Dedifferentiated amniotic fluid mesenchymal stem cell (primary cell): ENCODE results near the gene ABCG1.

ENCODE experiments used
- DNase-seq: peaks from one replicate; pipeline ENCODE4 v3.0.0-alpha.2; 2016; ENCODE audit errors: extremely low spot score

ABCG1 gene

DNA sequence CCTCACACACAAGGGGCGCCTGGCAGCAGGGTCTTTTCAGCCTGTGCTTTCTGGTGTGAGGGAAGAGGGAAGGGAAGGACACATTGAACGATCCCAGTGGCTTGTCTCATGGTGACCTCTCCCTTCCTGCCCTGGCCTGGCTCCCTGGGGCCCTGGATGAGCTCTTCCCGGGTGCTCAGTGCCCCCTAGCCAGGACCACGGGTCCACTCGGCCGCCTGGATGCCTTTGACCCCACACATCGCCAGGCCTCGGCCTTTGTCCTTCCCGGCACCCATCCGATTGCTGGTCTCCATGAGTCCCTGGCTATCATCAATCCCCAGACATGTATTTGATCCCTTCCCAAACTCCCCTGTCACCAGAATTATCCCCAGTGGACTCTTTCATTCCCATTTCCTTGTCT is 102.3 kb downstream of the ABCG1 start:
- DNase-seq, result no peak

DNA sequence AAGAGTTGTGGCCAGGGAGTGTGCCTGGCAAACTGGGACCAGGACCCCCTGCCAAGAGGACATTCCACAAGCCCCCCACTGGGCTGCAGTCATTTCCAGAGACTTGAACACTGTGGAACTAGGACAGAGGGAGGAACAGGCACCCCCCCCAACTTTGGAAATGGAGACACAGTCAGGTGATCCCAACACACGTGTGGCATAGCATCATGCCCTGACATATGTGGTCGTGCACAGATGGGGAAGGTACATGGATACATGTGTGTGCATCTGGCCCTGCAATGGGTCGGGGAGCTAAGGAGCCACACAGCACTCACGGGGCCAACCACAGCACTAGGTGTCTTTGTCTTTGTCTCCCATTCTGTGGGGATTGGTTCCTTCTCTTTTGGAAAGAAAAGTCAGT is 102.9 kb downstream of the ABCG1 start:
- no peak for DNase-seq

GRCh38 chr21:42324896-42325295 is 106.0 kb downstream of the ABCG1 start:
- DNase-seq, result no peak

DNA sequence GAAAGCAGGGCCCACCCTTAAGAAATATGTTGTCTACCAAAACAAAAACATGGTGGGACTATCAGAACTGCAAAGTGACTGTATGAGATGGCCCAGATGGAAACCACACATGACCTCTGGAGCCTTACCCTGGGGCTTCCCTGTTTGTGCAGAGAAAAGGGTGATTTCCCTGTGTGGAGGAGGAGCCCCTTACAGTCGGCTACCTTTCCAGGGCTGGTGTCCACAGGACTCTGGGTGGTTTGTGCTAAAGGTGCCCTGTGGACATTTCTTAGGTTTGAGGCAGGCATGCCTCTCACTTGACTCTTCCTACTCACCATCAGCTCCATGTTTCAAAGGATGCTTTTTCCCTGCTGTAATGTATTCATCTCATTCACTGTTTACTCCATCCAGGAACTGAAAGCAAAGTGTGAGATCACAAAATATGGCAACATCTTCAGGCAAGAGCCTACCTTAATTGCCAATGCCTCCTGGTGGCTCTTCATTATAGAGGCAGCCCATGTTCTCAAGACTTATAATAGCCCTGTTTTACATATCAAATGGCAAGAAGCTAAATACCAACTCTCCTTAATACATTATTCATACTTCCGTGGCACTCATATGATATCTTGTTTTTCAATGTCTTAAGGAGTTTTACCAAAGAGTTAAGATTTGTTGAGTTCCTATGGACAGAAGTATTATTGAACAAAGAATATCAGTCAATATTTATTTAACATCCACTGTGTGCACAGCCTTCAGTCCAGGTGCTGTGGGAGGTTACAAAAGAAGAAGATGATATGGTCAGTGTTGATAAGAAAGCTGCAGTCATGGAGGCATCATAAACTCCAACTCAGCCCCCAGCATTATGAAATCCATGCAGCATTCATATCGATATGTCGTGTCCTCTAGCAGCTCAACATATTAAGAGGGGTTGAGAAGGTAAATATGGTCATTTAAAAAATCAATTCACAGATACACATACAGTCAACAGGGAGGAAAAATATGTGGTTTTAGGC is 111.7 kb downstream of the ABCG1 start:
- no peak for DNase-seq

DNA sequence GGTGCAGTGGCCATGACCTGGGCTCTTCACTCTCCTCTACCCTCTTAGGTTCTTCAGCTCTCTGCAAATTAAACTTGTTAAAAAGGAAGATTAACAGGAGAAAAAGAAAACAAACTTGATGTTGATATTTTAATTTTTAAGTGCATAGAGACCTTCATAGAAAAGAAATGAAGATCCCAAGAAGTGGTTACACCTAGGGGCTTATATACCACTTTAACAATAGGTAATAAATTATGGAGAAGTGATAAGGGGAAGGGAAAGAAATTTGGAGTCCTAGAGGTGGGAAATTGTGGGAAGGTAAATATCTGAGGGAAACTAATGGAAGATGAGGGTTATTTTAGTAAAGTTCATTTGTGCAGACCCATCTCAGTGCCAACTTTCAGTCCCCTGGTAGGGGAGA is 112.7 kb downstream of the ABCG1 start:
- no peak for DNase-seq

- DNase-seq, result no peak
Measured at GRCh38 chr21:42332557-42333317, 113.8 kb downstream of the ABCG1 start.

GRCh38 chr21:42336054-42336453 is 117.1 kb downstream of the ABCG1 start:
- no peak for DNase-seq

DNA sequence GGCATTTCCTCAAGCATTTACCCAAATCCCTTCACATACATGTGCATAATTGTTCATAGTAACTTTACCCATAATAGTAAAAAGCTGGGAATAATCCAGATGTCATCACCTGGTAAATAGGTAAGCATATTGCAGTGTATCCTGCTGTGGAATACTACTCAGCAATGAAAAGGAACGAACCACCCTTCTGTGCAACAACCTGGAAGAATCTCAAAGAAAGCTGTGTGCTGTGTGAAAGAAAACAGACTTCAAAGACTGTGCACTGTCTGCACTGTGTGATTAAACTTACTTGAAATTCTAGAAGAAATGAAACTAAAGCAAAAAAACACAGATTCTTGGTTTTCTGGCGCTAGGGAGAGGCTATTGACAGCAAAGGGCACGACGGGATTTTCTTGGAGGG is 118.3 kb downstream of the ABCG1 start:
- no peak for DNase-seq

GRCh38 chr21:42337830-42338728 is 119.1 kb downstream of the ABCG1 start:
- DNase-seq, result no peak

DNA sequence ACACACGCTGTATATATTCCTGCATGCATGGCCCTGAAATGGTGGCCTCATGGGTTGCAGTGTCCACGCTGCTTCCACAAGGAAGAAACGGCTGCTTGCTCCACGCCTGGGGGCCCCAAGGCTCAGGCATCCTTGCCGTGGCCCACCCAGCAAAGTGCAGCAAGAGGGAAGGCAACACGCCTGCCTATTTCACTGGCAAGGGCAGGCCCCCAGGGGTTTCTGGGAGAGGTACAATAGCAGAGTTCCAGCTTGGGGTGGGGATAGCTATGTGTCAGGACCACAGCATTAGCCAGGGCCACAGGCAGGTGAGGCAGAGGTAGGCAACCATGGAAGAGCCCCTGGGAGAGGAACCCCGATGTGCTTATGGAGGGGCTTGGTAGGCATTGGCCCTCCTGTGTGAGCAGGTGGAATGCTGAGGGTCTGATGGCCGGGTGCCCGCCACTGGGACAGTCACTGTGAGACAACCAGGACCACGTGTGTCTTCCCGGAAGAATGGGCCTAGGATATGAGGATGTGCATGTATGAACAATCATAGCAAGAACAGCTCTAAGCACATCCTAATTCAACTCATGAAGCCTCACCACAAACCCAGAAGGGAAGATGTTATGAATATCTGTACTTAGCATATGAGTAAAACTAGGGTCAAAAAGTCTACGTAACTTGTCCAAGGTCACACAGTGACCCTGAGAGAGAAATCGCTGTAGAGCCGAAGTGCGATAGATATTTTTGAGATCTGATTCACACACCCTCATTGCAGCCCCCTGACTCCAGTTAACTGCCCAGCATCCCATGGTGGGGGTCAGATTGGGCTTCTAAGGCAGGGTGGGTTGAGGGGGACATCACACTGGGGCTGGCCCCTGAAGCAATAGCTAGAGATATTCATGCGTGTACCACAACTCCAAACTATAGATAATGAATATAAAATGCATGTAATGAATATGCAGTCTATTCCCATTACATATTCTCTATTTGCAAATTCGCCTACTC is 120.1 kb downstream of the ABCG1 start:
- no peak for DNase-seq

GRCh38 chr21:42340187-42341050 is 121.5 kb downstream of the ABCG1 start:
- no peak for DNase-seq

GRCh38 chr21:42341776-42342542 is 123.0 kb downstream of the ABCG1 start:
- DNase-seq, result no peak

- no peak for DNase-seq
Measured at GRCh38 chr21:42343101-42343500, 124.2 kb downstream of the ABCG1 start.

DNA sequence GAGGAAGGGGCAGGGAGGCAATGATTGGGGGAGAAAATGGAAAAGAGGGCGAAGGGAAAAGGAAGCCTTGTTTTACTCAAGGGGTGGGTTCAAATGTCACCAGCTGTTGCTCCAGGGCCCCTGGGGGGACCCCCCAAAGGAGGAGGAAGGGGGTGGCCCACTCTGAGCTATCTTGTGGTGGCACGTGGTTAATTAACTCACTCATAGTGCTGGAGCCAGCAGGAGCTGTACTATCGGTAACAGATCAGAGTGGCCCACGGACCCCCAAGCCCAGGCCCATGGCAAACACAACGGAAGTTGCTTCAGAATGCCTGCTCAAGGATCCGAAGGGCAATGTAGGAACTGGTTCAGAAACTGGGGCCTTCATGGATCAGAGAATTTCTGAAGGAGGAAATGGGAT is 124.6 kb downstream of the ABCG1 start:
- DNase-seq, result no peak

DNA sequence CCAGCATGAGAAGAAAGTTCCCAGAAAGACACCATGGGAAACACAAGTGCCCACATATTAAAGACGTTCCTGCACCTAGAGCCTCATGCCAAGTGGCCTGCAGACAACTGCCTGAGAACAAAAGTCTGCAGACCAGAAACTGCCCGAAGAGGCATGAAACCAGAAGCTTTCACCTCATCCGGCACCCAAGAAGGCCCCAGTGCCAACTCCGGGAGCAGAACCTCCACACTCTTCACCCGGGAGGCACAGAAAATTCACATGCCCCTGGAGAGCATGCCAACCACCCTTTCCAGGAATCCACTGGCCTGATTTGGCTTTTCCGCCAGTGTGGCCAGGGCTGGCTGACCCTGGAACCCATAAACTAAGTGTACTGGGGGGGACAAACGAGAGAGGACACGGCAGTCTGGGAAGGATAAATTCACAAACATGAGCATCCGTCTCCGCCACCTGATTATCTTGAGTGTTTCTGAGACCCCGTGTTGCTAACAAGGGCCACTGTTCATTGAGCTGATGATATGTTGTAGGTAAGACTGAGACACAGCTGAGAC is 125.1 kb downstream of the ABCG1 start:
- no peak for DNase-seq

- no peak for DNase-seq
Measured at GRCh38 chr21:42344631-42345030, 125.7 kb downstream of the ABCG1 start.

- DNase-seq, result no peak
Measured at GRCh38 chr21:42346441-42346840, 127.5 kb downstream of the ABCG1 start.
